Astrocyte (in vitro differentiated cells and primary cell): Measurements from ENCODE around the gene GNAT1.

Source experiments
- EZH2 ChIP-seq: IDR thresholded peaks from 2 replicates; pipeline ENCODE4 v1.6.1; 2012; ENCODE audit warnings: mild to moderate bottlenecking, low read length, inconsistent platforms; ENCODE audit not compliant: insufficient read depth
- TF ChIP-seq, protein P1 (sequence below): IDR thresholded peaks from 2 replicates; pipeline ENCODE4 v1.5.1; 2011; ENCODE audit warnings: low read depth, mild to moderate bottlenecking, inconsistent platforms, low read length, moderate library complexity; ENCODE audit not compliant: insufficient read depth

GRCh38 chr3:50215529-50215928 lies 24.1 kb downstream of the GNAT1 start:
- TF ChIP-seq, protein P1, sequence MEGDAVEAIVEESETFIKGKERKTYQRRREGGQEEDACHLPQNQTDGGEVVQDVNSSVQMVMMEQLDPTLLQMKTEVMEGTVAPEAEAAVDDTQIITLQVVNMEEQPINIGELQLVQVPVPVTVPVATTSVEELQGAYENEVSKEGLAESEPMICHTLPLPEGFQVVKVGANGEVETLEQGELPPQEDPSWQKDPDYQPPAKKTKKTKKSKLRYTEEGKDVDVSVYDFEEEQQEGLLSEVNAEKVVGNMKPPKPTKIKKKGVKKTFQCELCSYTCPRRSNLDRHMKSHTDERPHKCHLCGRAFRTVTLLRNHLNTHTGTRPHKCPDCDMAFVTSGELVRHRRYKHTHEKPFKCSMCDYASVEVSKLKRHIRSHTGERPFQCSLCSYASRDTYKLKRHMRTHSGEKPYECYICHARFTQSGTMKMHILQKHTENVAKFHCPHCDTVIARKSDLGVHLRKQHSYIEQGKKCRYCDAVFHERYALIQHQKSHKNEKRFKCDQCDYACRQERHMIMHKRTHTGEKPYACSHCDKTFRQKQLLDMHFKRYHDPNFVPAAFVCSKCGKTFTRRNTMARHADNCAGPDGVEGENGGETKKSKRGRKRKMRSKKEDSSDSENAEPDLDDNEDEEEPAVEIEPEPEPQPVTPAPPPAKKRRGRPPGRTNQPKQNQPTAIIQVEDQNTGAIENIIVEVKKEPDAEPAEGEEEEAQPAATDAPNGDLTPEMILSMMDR, result no peak
- TF ChIP-seq EZH2, result no peak
